HG02981 (cell line): Measurements from ENCODE around the gene KIAA1191.
"Not testable (repeated sequence)": the region's sequence is repeated elsewhere in the genome, so short reads cannot be mapped to it uniquely, and the experiment has no call there.

ENCODE experiments used
- ATAC-seq: cut with Tn5 transposase; IDR thresholded peaks from one replicate; pipeline ENCODE4 v1.9.1; 2021; ENCODE audit warnings: mild to moderate bottlenecking, moderate library complexity; ENCODE audit not compliant: unreplicated experiment

KIAA1191 gene

DNA sequence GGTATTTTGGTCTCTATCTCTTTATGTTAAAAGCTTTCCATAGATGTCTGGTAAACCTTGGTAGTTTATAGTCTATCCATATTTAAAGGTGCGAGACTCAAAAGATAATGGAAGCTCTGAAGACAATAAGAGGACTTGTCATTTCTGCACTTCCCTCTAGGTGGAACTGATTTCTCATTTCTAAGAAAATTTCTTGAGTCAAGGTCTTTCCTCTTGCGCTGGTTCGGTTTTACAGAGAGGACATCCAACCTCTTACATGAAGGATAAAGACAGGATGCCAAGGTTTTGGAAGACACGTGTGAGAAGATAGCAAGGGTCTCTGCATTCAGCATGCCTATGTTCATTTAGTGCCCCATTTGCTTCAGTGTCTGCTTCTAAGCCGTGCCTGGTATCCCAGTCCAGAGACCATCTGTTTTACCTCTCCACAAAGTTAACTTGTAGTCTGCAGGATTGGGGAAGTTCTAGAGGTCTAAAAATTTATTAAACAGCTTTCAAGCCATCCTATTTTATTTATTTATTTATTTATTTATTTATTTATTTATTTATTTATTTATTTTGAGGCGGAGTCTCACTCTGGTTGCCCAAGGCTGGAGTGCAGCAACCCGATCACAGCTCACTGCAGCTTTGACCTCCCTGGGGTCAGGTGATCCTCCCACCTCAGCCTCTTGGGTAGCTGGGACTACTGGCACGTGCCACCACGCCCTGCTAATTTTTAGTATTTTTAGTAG, 41.6 kb downstream of the KIAA1191 start:
- no peak for ATAC-seq

GRCh38 chr5:176317534-176318374, 43.8 kb downstream of the KIAA1191 start:
- no peak for ATAC-seq

GRCh38 chr5:176305356-176305755, 56.2 kb downstream of the KIAA1191 start:
- not testable (repeated sequence) for ATAC-seq
